ENCODE results near the gene EDA. TPM values are rescaled to one million over a fixed set of nuclear protein-coding genes. Genes with fewer than 3 reads are reported as not detected.
"Not testable (repeated sequence)": the region's sequence is repeated elsewhere in the genome, so short reads cannot be mapped to it uniquely, and the experiment has no call there.

Gene EDA
- total and polyA plus RNA-seq, 12 donors, result 2.3 to 9.4 (median 5.2) TPM

DNA sequence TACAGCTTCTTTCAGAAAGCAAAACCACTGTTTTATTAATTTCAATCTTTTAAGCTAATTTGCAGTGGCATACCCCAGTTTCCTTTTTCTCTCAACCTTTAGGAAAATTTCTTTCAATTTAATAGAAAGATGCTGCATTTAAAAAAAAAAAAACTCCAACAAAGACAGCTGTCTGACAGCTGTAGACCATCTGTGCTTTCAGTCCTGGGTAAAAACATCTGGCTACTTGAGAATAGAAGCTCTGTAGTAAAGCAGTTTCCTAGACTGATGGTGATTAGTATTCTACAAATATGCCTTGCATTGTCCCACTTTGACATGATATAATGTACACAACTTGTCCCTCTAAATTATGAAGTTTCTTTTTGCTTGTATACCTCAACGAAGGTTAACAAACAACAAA, 197.8 kb downstream of the EDA start:
- H3K36me3 ChIP-seq, result no peaks in the 10 kb centered on the region
- H3K4me1 ChIP-seq, result no peaks in the 10 kb centered on the region
- TF ChIP-seq, protein P1, sequence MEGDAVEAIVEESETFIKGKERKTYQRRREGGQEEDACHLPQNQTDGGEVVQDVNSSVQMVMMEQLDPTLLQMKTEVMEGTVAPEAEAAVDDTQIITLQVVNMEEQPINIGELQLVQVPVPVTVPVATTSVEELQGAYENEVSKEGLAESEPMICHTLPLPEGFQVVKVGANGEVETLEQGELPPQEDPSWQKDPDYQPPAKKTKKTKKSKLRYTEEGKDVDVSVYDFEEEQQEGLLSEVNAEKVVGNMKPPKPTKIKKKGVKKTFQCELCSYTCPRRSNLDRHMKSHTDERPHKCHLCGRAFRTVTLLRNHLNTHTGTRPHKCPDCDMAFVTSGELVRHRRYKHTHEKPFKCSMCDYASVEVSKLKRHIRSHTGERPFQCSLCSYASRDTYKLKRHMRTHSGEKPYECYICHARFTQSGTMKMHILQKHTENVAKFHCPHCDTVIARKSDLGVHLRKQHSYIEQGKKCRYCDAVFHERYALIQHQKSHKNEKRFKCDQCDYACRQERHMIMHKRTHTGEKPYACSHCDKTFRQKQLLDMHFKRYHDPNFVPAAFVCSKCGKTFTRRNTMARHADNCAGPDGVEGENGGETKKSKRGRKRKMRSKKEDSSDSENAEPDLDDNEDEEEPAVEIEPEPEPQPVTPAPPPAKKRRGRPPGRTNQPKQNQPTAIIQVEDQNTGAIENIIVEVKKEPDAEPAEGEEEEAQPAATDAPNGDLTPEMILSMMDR (IDR thresholded peaks at IDR 0.05), result no peak
- intact Hi-C loops (cut with DNase I), result no loop called here
- no peak overlapping the region for H3K27ac ChIP-seq
- H3K9me3 ChIP-seq, result peaks cover 0 to 15% (median 0%) of the 10 kb centered on the region in 11 donors
- peaks cover 0 to 7% (median 0%) of the 10 kb centered on the region in 7 donors for H3K27me3 ChIP-seq
- no peak overlapping the region for H3K4me3 ChIP-seq
- 55 to 75% methylated on average over 1 of the region's 1 CpG for WGBS, 2 donors
- ATAC-seq (peak in 1 of 8 donors; percentile 49), DNase-seq (no peak)

GRCh38 chrX:69815063-69815462, 199.2 kb downstream of the EDA start:
- ATAC-seq (no peak), DNase-seq (no peak)
- TF ChIP-seq, protein P1 (IDR thresholded peaks at IDR 0.05), result no peak
- Histone ChIP-seq H3K9me3 (peaks cover 0 to 11% (median 0%) of the 10 kb centered on the region in 11 donors), H3K4me3 (no peak overlapping the region), H3K27ac (no peak overlapping the region), H3K4me1 (no peaks in the 10 kb centered on the region), H3K27me3 (no peaks in the 10 kb centered on the region), H3K36me3 (no peaks in the 10 kb centered on the region)
- WGBS, 2 donors, result 67 to 73% methylated on average over 2 to 4 of the region's 4 CpGs
- intact Hi-C loops (cut with DNase I), result no loop called here

- intact Hi-C loops (cut with DNase I), result no loop called here
- DNase-seq (no peak), ATAC-seq (no peak)
- Histone ChIP-seq H3K27ac (no peak overlapping the region), H3K36me3 (no peaks in the 10 kb centered on the region), H3K4me1 (no peaks in the 10 kb centered on the region), H3K4me3 (no peak overlapping the region), H3K27me3 (no peaks in the 10 kb centered on the region), H3K9me3 (peaks cover 0 to 9% (median 0%) of the 10 kb centered on the region in 11 donors)
- WGBS, 2 donors, result 94 to 95% methylated on average over 3 to 4 of the region's 4 CpGs
- TF ChIP-seq, protein P1 (IDR thresholded peaks at IDR 0.05), result no peak
Observed at GRCh38 chrX:69815519-69815918, 199.6 kb downstream of the EDA start.

DNA sequence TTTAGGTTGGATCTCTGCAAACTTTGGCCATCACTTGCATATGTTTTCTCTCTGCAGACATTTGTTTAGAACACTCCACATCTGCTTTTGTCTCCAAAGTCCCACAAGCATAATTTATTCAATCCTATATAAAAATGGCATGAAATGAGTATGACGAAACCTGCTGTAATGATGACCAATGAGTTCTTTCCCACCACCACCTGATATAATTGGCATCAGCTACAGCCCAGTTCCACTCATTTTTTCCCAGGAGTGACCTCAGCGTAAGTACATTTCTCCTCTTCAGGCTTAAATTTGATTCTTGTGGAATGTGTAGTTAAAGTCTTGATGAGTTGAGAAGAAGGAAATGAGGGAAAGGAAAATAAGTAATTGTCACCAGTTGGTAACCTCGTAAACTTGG, 228.7 kb downstream of the EDA start:
- no peak for ATAC-seq
- Histone ChIP-seq H3K36me3 (no peaks in the 10 kb centered on the region), H3K9me3 (no peaks in the 10 kb centered on the region), H3K4me1 (no peaks in the 10 kb centered on the region), H3K27ac (no peak overlapping the region), H3K4me3 (no peak overlapping the region), H3K27me3 (no peaks in the 10 kb centered on the region)
- 86 to 93% methylated on average over 3 of the region's 3 CpGs for WGBS, 2 donors
- TF ChIP-seq, protein P1 (IDR thresholded peaks at IDR 0.05), result no peak
- no peak for DNase-seq
- intact Hi-C loops (cut with DNase I), result no loop called here

- peaks cover 0 to 56% (median 6%) of the 10 kb centered on the region in 11 donors for H3K9me3 ChIP-seq
- DNase-seq; H3K4me3 ChIP-seq; H3K4me1 ChIP-seq; H3K36me3 ChIP-seq; ATAC-seq; intact Hi-C loops (cut with DNase I); H3K27me3 ChIP-seq; H3K27ac ChIP-seq: not testable (repeated sequence)
Observed at GRCh38 chrX:69859999-69860398, 244.1 kb downstream of the EDA start.

Data from heart right ventricle (tissue), 16 donors.